Fibroblast of mammary gland (primary cell): ENCODE measurements around the gene CACHD1.
"Not testable (repeated sequence)": the region's sequence is repeated elsewhere in the genome, so short reads cannot be mapped to it uniquely, and the experiment has no call there.

Source experiments
- DNase-seq: peaks from one replicate; pipeline ENCODE4 v3.0.0-alpha.2; 2010; ENCODE audit warnings: low read depth
- H3K4me3 ChIP-seq: 2 replicates; pipeline ENCODE4 v1.5.1; 2011; ENCODE audit warnings: low read depth, mild to moderate bottlenecking, low read length, moderate library complexity; ENCODE audit not compliant: control insufficient read depth
- TF ChIP-seq, protein P1 (sequence below): conservative IDR thresholded peaks from 2 replicates; pipeline ENCODE4 v1.5.1; 2011; ENCODE audit warnings: low read depth, low read length, inconsistent platforms; ENCODE audit not compliant: control insufficient read depth, insufficient read depth

CACHD1 gene

DNA sequence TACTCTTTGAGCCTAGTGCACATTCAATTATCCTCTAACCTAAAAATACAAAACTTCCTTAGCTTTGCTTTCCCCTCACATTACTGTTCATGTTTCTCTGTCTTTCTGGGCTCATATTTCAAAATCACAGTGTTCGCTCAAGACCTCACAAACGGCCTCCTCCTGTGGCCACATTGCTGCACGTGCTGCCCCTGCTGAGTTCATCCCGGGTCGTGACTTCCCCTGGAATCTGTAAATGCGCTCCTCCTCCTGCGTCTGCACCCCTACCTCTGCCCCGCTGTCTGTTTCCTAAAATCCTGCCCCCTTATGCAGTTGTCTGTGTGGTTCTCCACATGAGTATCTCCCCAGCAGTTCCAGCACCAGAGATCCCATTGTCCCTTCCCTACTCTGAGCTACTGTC, 229.4 kb downstream of the CACHD1 start:
- TF ChIP-seq, protein P1, sequence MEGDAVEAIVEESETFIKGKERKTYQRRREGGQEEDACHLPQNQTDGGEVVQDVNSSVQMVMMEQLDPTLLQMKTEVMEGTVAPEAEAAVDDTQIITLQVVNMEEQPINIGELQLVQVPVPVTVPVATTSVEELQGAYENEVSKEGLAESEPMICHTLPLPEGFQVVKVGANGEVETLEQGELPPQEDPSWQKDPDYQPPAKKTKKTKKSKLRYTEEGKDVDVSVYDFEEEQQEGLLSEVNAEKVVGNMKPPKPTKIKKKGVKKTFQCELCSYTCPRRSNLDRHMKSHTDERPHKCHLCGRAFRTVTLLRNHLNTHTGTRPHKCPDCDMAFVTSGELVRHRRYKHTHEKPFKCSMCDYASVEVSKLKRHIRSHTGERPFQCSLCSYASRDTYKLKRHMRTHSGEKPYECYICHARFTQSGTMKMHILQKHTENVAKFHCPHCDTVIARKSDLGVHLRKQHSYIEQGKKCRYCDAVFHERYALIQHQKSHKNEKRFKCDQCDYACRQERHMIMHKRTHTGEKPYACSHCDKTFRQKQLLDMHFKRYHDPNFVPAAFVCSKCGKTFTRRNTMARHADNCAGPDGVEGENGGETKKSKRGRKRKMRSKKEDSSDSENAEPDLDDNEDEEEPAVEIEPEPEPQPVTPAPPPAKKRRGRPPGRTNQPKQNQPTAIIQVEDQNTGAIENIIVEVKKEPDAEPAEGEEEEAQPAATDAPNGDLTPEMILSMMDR: no peak
- no peak overlapping the region for H3K4me3 ChIP-seq
- DNase-seq: no peak

DNA sequence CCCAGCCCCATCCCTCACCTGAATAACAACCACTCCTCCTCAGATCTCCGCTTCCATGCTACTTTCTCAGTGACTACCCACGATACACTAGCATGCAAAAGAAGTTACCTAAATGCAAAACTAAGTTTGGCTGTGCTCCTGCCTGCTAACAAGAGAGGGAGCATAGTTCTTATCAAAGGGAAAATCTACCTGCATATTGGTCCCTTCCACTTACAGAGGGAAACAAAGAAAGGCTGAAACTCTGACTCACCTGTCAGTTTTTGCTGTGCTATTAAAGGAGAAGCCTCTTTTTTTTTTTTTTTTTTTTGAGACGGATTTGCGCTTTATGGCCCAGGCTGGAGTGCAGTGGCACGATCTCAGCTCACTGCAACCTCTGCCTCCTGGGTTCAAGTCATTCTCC, 231.1 kb downstream of the CACHD1 start:
- DNase-seq: no peak
- no peak overlapping the region for H3K4me3 ChIP-seq
- TF ChIP-seq, protein P1: no peak

- peak; percentile 57 for DNase-seq
- TF ChIP-seq, protein P1: no peak
- no peak overlapping the region for H3K4me3 ChIP-seq
Observed at GRCh38 chr1:64701886-64702285, 232.0 kb downstream of the CACHD1 start.

DNA sequence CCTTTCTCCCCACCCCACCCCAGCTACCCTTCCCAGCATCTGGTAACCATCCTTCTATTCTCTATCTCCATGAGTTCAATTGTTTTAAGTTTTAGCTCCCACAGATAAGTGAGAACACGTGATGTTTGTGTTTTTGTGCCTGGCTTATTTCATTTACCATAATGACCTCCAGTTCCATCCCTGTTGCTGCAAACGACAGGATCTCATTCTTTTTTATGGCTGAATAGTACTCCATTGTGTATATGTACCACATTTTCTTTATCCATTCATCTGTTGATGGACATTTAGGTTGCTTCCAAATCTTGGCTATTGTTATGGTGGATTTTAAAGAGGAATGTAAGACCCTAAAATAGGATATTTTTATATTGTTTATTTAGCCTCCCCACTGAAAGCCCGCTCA, 232.7 kb downstream of the CACHD1 start:
- not testable (repeated sequence) for H3K4me3 ChIP-seq, DNase-seq

DNA sequence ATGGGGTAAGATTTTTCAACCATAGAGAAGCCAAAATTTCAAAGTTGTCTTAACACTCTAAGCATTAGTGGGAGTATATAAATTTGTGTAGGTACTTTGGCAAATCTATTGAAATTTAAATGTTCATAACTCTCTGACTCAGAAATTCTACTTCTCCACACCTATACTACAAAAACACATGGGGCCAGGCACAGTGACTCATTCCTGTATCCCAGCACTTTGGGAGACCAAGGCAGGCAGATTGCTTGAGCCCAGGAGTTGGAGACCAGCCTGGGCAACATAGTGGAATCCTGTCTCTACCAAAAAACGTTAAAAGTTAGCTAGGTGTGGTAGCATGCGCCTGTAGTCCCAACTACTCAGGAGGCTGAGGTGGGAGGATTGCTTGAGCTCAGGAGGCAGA, 233.7 kb downstream of the CACHD1 start:
- no peak for DNase-seq
- TF ChIP-seq, protein P1: no peak
- H3K4me3 ChIP-seq: no peak overlapping the region

DNA sequence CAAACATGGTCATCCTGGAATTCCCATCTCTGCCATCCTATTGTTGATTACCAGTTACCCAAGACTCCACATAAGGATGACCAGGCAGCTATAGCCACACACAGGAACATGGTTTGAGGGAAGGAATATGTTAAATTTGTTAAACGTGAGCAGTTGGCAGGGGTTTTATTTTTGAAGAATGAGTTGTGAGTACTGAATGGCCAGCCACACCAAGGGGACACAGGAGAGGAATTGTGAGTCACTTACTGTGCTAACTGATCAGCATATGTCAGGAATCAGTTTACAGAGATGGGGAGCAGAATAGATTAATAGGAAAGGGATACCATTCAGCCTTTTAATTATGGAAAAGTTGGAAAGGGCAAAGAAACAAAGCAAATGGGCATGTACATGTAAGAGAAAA, 235.7 kb downstream of the CACHD1 start:
- H3K4me3 ChIP-seq: no peak overlapping the region
- DNase-seq: no peak
- TF ChIP-seq, protein P1: no peak

- DNase-seq: no peak
- TF ChIP-seq, protein P1: no peak
- H3K4me3 ChIP-seq: no peak overlapping the region
Observed at GRCh38 chr1:64711266-64711665, 241.3 kb downstream of the CACHD1 start.

DNA sequence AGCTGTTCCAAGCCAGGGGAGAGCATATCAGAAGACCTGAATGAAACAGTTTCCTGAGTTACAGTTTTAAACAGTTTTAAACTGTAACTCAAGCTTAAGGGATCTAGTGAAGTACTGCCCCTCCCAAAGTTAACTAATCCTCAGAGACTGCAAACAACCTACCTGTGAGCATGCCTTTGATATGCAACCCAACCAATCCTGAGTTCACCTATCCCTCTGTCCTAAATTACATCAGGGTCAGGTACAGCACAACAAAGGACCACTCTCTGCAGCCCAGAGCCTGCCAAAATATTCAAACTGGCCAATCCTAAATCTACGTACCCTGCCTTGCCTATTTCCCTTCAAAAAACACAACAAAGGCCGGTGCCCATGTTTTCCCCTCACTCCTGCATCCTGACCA, 242.1 kb downstream of the CACHD1 start:
- no peak overlapping the region for H3K4me3 ChIP-seq
- no peak for DNase-seq
- TF ChIP-seq, protein P1: no peak
